Right lobe of liver (tissue), 4 donors: ENCODE data around the gene SLC7A5.

Experiments used
- POLR2A ChIP-seq: fragments of 450-650 bp; IDR thresholded peaks from one replicate; pipeline ENCODE4 v1.6.1; 2017; ENCODE audit warnings: antibody characterized with exemption, mild to moderate bottlenecking
- TF ChIP-seq, protein P1 (sequence below), 4 donors: fragments of 200-600 bp in 3 of 4; fragments of 450-650 bp in 1 of 4; IDR thresholded peaks; one replicate each; pipeline versions ENCODE4 v1.5.1 to v1.8.0; 2016 to 2022; ENCODE audit warnings: antibody characterized with exemption in 4 of 4, mild to moderate bottlenecking in 2 of 4
- donor health status: DM: no; HTN: no; CAD: no.
- donor health status: DM: no; HTN: no; CAD: no.
- donor health status: DM: no; HTN: yes; CAD: no.

GRCh38 chr16:87836346-87836843 lies 32.9 kb downstream of the SLC7A5 start:
- TF ChIP-seq, protein P1, sequence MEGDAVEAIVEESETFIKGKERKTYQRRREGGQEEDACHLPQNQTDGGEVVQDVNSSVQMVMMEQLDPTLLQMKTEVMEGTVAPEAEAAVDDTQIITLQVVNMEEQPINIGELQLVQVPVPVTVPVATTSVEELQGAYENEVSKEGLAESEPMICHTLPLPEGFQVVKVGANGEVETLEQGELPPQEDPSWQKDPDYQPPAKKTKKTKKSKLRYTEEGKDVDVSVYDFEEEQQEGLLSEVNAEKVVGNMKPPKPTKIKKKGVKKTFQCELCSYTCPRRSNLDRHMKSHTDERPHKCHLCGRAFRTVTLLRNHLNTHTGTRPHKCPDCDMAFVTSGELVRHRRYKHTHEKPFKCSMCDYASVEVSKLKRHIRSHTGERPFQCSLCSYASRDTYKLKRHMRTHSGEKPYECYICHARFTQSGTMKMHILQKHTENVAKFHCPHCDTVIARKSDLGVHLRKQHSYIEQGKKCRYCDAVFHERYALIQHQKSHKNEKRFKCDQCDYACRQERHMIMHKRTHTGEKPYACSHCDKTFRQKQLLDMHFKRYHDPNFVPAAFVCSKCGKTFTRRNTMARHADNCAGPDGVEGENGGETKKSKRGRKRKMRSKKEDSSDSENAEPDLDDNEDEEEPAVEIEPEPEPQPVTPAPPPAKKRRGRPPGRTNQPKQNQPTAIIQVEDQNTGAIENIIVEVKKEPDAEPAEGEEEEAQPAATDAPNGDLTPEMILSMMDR (IDR thresholded peaks at IDR 0.05), result no peak
- TF ChIP-seq POLR2A, result no peak
